ENCODE results near the gene NLRP13.

DNA sequence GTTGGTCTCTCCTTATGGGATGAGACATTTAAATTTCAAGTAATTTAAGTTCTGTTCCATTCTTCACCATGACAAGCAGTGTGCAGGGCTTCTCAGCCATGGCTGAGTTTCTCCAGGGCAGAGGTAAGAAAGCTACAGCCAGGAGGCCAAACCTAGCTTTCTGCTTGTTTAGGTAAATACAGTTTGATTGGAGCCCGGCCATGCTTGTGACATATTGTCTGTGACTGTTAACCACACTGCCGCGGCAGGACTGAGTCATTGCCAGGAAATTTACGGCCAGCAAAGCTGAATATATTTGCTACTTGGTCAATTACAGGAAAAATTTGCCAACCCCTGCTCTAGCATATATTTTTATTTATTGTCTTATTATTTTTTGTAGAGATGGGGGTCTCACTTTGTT is 26.2 kb upstream of the NLRP13 start:
- TF ChIP-seq CTCF (IDR thresholded peaks at IDR 0.05) (no peak), POLR2A (IDR thresholded peaks at IDR 0.05) (no peak), POLR2AphosphoS5 (IDR thresholded peaks at IDR 0.05) (no peak), EP300 (IDR thresholded peaks at IDR 0.05) (no peak)

Measured in stomach (tissue), 4 donors.